LNCAP (cell line): ENCODE results near the gene MLX.

ENCODE experiments used
- TF ChIP-seq, protein P1 (sequence below): fragments of 450-650 bp; IDR thresholded peaks from 2 replicates; pipeline ENCODE4 v1.5.1; 2017; ENCODE audit warnings: mild to moderate bottlenecking

MLX gene

DNA sequence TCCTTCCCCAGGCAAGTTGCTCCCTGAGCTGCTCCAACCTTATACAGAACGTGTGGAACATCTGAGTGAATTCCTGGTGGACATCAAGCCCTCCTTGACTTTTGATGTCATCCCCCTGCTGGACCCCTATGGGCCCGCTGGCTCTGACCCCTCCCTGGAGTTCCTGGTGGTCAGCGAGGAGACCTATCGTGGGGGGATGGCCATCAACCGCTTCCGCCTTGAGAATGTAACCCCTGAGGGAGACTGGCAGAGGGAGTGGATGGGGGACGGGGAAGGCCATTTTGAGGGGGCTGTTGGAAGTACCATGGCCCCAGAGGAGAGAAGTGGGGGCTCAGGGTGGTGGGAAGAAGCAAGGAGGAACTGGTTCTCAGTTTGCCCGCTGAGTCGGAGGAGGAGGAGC lies 3.0 kb upstream of the MLX start:
- TF ChIP-seq, protein P1, sequence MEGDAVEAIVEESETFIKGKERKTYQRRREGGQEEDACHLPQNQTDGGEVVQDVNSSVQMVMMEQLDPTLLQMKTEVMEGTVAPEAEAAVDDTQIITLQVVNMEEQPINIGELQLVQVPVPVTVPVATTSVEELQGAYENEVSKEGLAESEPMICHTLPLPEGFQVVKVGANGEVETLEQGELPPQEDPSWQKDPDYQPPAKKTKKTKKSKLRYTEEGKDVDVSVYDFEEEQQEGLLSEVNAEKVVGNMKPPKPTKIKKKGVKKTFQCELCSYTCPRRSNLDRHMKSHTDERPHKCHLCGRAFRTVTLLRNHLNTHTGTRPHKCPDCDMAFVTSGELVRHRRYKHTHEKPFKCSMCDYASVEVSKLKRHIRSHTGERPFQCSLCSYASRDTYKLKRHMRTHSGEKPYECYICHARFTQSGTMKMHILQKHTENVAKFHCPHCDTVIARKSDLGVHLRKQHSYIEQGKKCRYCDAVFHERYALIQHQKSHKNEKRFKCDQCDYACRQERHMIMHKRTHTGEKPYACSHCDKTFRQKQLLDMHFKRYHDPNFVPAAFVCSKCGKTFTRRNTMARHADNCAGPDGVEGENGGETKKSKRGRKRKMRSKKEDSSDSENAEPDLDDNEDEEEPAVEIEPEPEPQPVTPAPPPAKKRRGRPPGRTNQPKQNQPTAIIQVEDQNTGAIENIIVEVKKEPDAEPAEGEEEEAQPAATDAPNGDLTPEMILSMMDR = no peak

DNA sequence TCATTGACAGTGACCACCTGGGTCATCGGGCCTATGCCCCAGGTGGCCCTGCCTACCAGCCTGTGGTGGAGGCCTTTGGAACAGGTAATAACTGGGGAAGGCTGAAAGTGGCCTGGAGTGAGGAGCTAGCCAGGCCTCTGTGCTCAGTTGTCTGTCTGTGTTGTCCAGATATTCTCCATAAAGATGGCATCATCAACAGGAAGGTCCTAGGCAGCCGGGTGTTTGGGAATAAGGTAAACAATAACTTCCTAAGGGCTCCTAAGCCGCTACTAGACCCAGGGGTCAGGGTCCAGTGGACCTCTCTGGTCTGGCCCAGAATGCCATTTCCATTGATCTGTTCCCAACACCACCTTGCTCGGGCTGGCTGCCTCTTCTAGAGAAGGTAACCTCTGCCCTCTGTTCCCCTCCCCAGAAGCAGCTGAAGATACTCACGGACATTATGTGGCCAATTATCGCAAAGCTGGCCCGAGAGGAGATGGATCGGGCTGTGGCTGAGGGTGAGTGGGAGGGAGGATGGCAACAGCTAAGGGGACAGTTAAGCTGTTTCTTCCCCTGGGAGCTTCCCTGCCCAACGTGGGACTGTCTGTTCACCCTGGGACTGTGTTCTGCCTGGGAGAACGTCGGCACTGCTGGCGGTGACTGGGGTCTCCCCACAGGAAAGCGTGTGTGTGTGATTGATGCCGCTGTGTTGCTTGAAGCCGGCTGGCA lies 1.9 kb upstream of the MLX start:
- TF ChIP-seq, protein P1 = no peak

DNA sequence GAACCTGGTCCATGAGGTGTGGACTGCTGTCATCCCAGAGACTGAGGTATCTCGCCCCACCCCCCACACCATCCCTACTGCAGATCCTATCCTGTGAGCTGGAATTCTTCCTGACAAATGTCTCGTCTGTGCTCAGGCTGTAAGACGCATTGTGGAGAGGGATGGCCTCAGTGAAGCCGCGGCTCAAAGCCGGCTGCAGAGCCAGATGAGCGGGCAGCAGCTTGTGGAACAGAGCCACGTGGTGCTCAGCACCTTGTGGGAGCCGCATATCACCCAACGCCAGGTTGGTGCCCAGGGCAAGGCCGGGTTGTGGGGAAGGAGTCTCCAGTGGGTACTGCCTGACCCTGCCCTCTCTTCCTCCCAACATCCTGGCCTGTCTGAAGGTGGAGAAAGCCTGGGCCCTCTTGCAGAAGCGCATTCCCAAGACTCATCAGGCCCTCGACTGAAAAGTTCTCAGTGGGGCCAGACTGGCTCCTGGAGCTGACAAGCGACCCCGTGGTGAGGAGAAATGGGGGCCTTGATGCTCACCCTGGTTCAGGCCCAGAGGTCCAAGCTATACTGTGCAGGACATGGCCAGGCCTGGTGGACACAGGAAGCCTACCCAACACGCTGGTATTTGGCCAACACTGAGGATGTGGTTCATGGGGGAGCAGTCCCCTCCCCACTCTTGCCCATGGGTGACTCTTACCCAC lies 1.2 kb upstream of the MLX start:
- TF ChIP-seq, protein P1 = no peak

DNA sequence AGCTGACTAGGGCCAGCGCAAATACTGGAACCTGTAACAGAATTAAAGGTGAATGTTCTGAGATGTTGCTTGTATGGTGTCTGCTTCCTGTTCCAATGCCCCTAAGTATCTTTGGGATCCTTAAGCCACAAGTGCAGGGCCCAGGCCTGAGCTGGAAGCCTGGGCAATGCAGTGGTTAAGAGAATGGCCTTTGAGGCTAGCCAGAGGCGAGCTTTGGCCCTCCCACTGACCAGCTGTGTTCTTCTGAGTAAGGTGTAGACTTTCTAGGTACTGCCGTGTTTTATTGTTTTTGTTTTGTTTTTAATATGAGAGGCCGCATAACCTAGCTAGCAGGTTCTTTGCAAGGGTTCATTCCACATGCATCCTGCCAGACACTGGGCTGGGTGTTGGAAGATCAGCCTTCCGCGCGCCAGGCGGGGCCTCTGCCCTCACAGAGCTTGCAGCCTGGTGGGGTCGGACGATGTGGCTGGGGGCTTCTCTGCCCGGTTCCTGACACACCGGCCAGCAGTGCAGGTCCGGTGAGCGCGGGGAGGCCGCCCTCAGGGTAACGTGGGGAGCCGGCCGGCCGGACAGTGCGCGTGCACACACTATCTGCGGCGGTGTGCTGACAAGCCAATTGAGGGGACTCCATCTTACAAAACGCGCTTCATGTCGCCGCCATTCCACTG lies 551 bp upstream of the MLX start:
- TF ChIP-seq, protein P1 = no peak

DNA sequence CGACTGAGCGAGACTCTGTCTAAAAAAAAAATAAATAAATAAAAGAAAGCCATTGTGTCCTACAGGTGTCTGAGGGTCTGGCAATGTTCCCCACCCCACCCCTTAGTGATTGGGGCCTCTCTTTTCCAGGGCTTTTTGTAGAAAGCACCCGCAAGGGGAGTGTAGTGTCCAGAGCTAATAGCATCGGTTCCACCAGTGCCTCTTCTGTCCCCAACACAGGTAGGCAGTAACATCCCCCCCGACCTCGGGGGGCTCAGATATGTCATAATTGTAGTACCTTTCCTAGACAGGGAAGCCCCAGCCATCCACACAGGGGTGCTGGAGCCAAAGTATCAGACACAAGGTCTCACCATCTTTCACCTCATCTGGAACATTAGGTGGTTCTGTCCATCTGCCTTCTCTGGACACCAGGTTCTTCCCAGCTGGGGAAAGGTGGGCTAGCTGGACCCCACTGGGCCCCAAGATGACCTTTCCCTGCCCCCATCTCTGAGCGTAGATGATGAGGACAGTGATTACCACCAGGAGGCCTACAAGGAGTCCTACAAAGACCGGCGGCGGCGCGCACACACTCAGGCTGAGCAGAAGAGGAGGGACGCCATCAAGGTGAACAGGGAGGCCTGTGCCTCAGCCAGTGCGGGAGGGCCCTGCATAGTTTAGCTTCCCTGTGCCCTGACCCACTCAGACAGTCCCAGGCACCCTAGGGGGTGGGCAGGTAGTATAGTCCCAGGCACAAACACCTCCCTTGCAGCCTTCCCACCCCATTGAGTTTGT lies 1.6 kb downstream of the MLX start:
- TF ChIP-seq, protein P1 = no peak

DNA sequence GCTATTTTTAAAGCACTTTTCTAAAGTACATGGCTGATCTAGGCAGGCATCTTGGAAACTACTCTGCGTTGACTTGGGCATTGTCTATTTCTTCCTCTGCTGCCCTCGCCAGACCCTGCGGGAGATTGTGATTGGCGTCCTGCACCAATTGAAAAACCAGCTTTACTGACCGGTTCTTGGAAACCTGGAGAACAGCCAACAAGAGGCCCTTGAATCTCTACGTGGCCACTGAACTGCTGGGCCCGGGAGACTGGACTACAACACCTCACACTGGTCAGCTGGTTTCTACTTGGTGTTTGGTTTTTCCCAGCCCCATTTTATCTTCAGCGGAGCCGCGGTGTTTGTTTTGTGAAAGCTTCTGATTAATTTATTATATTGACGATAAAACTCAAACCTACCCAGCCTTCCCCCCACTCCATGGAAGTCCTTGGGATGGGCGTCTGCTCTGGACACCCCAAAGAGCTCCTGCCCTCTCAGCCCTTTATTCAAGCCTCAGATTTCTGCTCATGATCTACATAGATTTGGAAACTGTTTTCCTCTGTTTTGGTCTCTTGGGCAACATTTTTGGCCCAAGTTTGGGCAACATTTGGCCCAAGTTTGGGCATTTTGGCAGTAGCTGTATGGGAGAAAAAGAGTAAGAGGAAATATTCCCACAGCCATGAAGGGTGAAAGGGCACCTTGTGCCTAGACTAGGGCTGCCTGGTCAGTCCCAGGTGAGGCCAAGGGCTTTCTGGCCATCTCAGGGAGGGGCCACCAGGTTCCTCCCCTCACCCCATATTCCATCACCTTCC lies 4.7 kb downstream of the MLX start:
- TF ChIP-seq, protein P1 = no peak
